ENCODE data around the gene TIRAP.

TIRAP gene

DNA sequence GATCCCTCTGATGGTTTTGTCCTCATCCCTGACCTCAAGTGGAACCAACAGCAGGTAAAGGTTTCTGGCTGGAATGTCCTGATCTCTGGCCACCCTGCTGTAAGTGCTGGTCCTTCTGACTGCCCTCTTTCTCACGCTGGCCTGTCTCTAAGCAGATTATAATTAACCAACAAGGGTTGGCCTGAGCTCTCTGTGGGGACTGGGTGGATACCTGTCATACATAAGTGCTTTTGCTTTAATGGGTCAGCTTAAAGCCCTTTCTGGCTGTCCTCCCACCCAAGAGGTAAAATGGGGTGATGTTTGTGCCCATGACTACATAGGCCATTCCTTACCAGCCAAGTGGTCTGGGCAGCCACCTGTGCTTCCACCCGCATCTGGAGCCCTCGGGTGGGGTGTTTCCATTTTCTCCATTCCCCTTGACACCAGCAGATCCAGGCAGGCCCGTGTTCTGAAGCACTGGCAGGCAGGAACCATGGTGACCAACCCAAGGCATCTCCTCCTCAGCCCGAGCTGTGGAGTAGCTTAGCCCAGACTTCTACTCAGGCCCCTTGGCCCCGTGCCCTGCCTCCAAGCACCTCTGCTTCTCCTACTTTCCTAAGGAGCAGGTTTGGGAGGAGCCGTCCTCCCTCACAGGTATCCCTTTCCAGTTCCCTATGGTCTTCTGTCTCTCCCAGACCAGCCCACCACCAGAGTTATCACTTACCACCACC, 55.6 kb downstream of the TIRAP start:
- ATAC-seq = no peak
- TF ChIP-seq, protein P1, sequence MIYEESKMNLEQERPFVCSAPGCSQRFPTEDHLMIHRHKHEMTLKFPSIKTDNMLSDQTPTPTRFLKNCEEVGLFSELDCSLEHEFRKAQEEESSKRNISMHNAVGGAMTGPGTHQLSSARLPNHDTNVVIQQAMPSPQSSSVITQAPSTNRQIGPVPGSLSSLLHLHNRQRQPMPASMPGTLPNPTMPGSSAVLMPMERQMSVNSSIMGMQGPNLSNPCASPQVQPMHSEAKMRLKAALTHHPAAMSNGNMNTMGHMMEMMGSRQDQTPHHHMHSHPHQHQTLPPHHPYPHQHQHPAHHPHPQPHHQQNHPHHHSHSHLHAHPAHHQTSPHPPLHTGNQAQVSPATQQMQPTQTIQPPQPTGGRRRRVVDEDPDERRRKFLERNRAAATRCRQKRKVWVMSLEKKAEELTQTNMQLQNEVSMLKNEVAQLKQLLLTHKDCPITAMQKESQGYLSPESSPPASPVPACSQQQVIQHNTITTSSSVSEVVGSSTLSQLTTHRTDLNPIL (CRISPR knock-in tag; IDR thresholded peaks at IDR 0.05; ENCODE audit: low read depth) = no peak
- no peak for TF ChIP-seq ARNTL (CRISPR knock-in tag; IDR thresholded peaks at IDR 0.05; ENCODE audit: borderline replicate concordance, low read depth)
- no peak for TF ChIP-seq BACH2 (CRISPR knock-in tag; IDR thresholded peaks at IDR 0.05; ENCODE audit: borderline replicate concordance)
- no peak for TF ChIP-seq TCF4 (CRISPR knock-in tag; IDR thresholded peaks at IDR 0.05; ENCODE audit: borderline replicate concordance)
- TF ChIP-seq, protein P2, sequence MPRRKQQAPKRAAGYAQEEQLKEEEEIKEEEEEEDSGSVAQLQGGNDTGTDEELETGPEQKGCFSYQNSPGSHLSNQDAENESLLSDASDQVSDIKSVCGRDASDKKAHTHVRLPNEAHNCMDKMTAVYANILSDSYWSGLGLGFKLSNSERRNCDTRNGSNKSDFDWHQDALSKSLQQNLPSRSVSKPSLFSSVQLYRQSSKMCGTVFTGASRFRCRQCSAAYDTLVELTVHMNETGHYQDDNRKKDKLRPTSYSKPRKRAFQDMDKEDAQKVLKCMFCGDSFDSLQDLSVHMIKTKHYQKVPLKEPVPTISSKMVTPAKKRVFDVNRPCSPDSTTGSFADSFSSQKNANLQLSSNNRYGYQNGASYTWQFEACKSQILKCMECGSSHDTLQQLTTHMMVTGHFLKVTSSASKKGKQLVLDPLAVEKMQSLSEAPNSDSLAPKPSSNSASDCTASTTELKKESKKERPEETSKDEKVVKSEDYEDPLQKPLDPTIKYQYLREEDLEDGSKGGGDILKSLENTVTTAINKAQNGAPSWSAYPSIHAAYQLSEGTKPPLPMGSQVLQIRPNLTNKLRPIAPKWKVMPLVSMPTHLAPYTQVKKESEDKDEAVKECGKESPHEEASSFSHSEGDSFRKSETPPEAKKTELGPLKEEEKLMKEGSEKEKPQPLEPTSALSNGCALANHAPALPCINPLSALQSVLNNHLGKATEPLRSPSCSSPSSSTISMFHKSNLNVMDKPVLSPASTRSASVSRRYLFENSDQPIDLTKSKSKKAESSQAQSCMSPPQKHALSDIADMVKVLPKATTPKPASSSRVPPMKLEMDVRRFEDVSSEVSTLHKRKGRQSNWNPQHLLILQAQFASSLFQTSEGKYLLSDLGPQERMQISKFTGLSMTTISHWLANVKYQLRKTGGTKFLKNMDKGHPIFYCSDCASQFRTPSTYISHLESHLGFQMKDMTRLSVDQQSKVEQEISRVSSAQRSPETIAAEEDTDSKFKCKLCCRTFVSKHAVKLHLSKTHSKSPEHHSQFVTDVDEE (CRISPR knock-in tag; IDR thresholded peaks at IDR 0.05) = no peak
- TF ChIP-seq ZNF8 (CRISPR knock-in tag; IDR thresholded peaks at IDR 0.05) = no peak
- TF ChIP-seq, protein P3, sequence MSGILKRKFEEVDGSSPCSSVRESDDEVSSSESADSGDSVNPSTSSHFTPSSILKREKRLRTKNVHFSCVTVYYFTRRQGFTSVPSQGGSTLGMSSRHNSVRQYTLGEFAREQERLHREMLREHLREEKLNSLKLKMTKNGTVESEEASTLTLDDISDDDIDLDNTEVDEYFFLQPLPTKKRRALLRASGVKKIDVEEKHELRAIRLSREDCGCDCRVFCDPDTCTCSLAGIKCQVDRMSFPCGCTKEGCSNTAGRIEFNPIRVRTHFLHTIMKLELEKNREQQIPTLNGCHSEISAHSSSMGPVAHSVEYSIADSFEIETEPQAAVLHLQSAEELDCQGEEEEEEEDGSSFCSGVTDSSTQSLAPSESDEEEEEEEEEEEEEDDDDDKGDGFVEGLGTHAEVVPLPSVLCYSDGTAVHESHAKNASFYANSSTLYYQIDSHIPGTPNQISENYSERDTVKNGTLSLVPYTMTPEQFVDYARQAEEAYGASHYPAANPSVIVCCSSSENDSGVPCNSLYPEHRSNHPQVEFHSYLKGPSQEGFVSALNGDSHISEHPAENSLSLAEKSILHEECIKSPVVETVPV (CRISPR knock-in tag; IDR thresholded peaks at IDR 0.05) = no peak
- no peak for TF ChIP-seq RARB (CRISPR knock-in tag; IDR thresholded peaks at IDR 0.05)
- TF ChIP-seq ZC3H10 (CRISPR knock-in tag; IDR thresholded peaks at IDR 0.05) = no peak
- TF ChIP-seq GLIS3 (CRISPR knock-in tag; IDR thresholded peaks at IDR 0.05) = no peak

GRCh38 chr11:126339073-126339862, 56.4 kb downstream of the TIRAP start:
- TF ChIP-seq ZNF565 (CRISPR knock-in tag; conservative IDR thresholded peaks at IDR 0.05; ENCODE audit: low read depth) = no peak
- TF ChIP-seq SNAI2 (CRISPR knock-in tag; IDR thresholded peaks at IDR 0.05) = no peak
- no peak for TF ChIP-seq GLIS3 (CRISPR knock-in tag; IDR thresholded peaks at IDR 0.05)
- no peak for TF ChIP-seq ZNF8 (CRISPR knock-in tag; IDR thresholded peaks at IDR 0.05)
- no peak for TF ChIP-seq RARB (CRISPR knock-in tag; IDR thresholded peaks at IDR 0.05)
- TF ChIP-seq, protein P2 (CRISPR knock-in tag; IDR thresholded peaks at IDR 0.05) = no peak
- no peak for TF ChIP-seq OSR1 (CRISPR knock-in tag; IDR thresholded peaks at IDR 0.05)
- TF ChIP-seq TCF4 (CRISPR knock-in tag; IDR thresholded peaks at IDR 0.05; ENCODE audit: borderline replicate concordance) = no peak
- TF ChIP-seq CSDC2 (CRISPR knock-in tag; IDR thresholded peaks at IDR 0.05) = no peak
- no peak for TF ChIP-seq ZFP30 (CRISPR knock-in tag; IDR thresholded peaks at IDR 0.05)
- TF ChIP-seq ARNTL (CRISPR knock-in tag; IDR thresholded peaks at IDR 0.05; ENCODE audit: borderline replicate concordance, low read depth) = no peak
- TF ChIP-seq ZC3H10 (CRISPR knock-in tag; IDR thresholded peaks at IDR 0.05) = no peak
- no peak for TF ChIP-seq PPARA (CRISPR knock-in tag; IDR thresholded peaks at IDR 0.05; ENCODE audit: borderline replicate concordance)
- no peak for TF ChIP-seq TOX (CRISPR knock-in tag; IDR thresholded peaks at IDR 0.05; ENCODE audit: borderline replicate concordance)
- TF ChIP-seq, protein P3 (CRISPR knock-in tag; IDR thresholded peaks at IDR 0.05) = no peak
- TF ChIP-seq POU6F1 (CRISPR knock-in tag; IDR thresholded peaks at IDR 0.05; ENCODE audit: borderline replicate concordance, low read depth) = no peak
- TF ChIP-seq, protein P1 (CRISPR knock-in tag; IDR thresholded peaks at IDR 0.05; ENCODE audit: low read depth) = no peak
- no peak for TF ChIP-seq BACH2 (CRISPR knock-in tag; IDR thresholded peaks at IDR 0.05; ENCODE audit: borderline replicate concordance)
- no peak for TF ChIP-seq ZFP3 (CRISPR knock-in tag; IDR thresholded peaks at IDR 0.05)
- no peak for TF ChIP-seq PATZ1 (CRISPR knock-in tag; IDR thresholded peaks at IDR 0.05; ENCODE audit: borderline replicate concordance)
- ATAC-seq = no peak

Measured in SK-N-SH treated with all-trans-retinoic acid at 6 μM for 48 hours (cell line).